WERI-Rb-1 (cell line): ENCODE results near the gene CCDC83.

Experiments
- DNase-seq: peaks from one replicate; pipeline ENCODE4 v3.0.0-alpha.2; 2020
- H3K27ac ChIP-seq: fragments of 250-450 bp; sonication (Bioruptor Pico); 2 replicates; pipeline ENCODE4 v1.5.1; 2020; ENCODE audit warnings: mild to moderate bottlenecking, moderate library complexity
- H3K27me3 ChIP-seq: fragments of 250-450 bp; sonication (Bioruptor Pico); 2 replicates; pipeline ENCODE4 v1.5.1; 2021; ENCODE audit warnings: mild to moderate bottlenecking, low read depth, moderate library complexity; ENCODE audit not compliant: insufficient read depth, severe bottlenecking
- H3K36me3 ChIP-seq: fragments of 250-450 bp; sonication (Bioruptor Pico); 2 replicates; pipeline ENCODE4 v1.5.1; 2020; ENCODE audit warnings: mild to moderate bottlenecking, moderate library complexity
- H3K4me3 ChIP-seq: 2 replicates; pipeline ENCODE4 v1.5.1; 2011; ENCODE audit warnings: low read depth, mild to moderate bottlenecking, control low read depth, low read length
- H3K9me3 ChIP-seq: fragments of 250-450 bp; sonication (Bioruptor Pico); 2 replicates; pipeline ENCODE4 v1.5.1; 2021; ENCODE audit warnings: mild to moderate bottlenecking, moderate library complexity; ENCODE audit not compliant: severe bottlenecking
- TF ChIP-seq, protein P1 (sequence below): IDR thresholded peaks from 2 replicates; pipeline ENCODE4 v1.5.1; 2011; ENCODE audit warnings: low read depth, mild to moderate bottlenecking, control low read depth, inconsistent platforms, low read length

The CCDC83 gene

DNA sequence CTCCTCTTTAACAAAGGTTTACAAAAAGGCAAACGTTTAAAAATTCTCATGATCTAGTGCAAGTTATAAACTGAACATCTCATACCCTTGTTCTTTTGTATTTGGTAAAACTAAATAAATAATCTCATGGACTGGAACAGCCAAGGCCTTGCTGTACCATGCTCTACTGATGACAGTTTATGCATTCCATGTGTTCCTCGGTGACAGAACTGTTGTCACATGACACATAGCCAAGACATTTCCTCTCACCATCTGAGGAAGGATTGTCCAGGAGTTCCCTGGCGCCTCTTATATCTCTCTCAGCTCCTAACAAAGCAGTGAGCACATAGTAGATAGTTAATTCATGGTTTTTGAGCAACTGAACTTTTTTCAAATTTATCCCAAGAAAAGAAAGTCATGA, 12.6 kb downstream of the CCDC83 start:
- DNase-seq: no peak
- TF ChIP-seq, protein P1, sequence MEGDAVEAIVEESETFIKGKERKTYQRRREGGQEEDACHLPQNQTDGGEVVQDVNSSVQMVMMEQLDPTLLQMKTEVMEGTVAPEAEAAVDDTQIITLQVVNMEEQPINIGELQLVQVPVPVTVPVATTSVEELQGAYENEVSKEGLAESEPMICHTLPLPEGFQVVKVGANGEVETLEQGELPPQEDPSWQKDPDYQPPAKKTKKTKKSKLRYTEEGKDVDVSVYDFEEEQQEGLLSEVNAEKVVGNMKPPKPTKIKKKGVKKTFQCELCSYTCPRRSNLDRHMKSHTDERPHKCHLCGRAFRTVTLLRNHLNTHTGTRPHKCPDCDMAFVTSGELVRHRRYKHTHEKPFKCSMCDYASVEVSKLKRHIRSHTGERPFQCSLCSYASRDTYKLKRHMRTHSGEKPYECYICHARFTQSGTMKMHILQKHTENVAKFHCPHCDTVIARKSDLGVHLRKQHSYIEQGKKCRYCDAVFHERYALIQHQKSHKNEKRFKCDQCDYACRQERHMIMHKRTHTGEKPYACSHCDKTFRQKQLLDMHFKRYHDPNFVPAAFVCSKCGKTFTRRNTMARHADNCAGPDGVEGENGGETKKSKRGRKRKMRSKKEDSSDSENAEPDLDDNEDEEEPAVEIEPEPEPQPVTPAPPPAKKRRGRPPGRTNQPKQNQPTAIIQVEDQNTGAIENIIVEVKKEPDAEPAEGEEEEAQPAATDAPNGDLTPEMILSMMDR: no peak
- Histone ChIP-seq H3K27me3 (no peaks in the 10 kb centered on the region), H3K36me3 (no peaks in the 10 kb centered on the region), H3K9me3 (no peaks in the 10 kb centered on the region), H3K4me3 (no peak overlapping the region), H3K27ac (no peak overlapping the region)

DNA sequence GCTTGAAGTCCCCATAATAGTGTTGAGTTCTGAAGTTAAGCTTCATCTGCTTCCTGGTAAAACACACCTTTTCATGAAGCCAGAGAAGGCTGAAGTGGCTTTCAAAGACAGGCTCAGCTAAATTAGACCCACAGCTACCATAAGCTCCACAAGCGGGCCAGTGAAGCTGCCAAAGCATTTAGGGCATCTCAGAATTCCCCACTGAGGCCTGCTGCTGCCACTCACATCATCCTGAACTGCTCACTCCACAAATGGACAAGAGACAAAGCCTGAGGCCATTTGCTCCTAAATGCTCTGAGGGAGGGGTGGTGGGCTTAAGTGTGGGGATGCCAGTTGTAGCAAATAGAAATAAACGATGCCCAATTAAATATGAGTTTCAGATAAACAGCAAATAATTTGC, 14.6 kb downstream of the CCDC83 start:
- H3K27ac ChIP-seq: no peak overlapping the region
- TF ChIP-seq, protein P1: no peak

DNA sequence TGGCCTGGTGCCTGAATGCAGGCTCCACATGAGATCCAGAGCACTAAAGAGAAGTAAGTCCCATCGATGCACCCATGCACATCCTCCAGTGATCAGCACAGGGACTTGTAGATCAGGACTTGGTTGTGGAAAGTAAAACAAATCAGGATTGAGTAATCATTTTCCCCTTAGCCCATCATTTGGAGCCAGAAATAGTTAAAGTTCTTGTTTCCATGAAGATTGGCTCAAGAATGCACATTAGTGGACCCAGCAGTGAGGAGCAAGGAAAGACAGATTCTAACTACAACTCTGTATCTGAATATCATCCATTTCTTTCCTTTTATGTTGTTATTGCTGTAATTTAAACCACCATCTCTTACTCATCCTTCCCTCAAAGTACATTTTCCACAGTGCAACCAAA, 19.1 kb downstream of the CCDC83 start:
- H3K27ac ChIP-seq: no peak overlapping the region
- no peaks in the 10 kb centered on the region for H3K36me3 ChIP-seq
- TF ChIP-seq, protein P1: no peak
- no peaks in the 10 kb centered on the region for H3K9me3 ChIP-seq
- H3K27me3 ChIP-seq: no peaks in the 10 kb centered on the region
- H3K4me3 ChIP-seq: no peak overlapping the region
- DNase-seq: no peak

More for the DNA sequence above, 14.6 kb downstream of the CCDC83 start:
- Histone ChIP-seq H3K27me3 (no peaks in the 10 kb centered on the region), H3K9me3 (no peaks in the 10 kb centered on the region), H3K4me3 (no peak overlapping the region), H3K36me3 (no peaks in the 10 kb centered on the region)
- DNase-seq: no peak

DNA sequence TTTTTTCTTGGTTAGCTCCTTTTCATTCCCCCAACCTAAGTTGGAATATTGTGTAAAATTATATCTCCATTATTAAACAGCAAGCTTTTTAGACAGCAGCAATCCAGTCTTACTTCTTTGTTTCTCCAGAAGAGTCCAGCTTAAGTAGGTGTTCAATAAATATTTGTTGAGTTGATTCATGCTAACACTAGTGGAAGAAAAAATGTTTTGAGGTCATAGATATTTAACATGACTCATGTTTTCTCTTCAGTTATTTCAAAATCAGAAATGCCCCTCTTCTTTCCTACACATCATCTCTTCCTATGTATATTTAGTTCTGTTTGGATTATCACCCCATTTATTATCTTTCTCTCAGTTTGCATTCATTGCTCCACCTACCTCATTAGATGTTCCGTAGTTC, 20.3 kb downstream of the CCDC83 start:
- TF ChIP-seq, protein P1: no peak
- no peaks in the 10 kb centered on the region for H3K27me3 ChIP-seq
- no peak overlapping the region for H3K27ac ChIP-seq
- no peak overlapping the region for H3K4me3 ChIP-seq
- no peaks in the 10 kb centered on the region for H3K36me3 ChIP-seq
- H3K9me3 ChIP-seq: no peaks in the 10 kb centered on the region
- DNase-seq: no peak

DNA sequence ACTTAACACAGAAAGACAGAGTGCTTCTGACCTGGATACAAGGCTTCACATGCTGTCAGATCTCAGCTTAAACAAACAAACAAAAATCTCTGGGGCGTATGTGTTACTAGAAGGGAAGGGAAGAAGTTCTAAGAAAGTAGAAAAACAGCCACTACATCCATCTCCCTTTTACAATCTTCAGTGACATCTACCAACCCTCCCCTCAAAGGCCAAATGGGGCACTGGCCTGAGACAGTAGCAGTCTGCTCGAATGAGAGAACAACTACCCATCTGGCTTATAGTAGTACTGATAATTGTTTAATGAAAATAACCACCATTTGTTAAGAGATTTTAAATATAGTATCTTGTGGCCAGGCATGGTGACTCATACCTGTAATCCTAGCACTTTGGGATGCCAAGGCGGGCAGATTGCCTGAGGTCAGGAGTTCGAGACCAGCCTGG, 29.4 kb downstream of the CCDC83 start:
- TF ChIP-seq, protein P1: no peak
- DNase-seq: no peak

More for the DNA sequence above, 29.4 kb downstream of the CCDC83 start:
- Histone ChIP-seq H3K36me3 (no peaks in the 10 kb centered on the region), H3K4me3 (no peak overlapping the region), H3K27me3 (no peaks in the 10 kb centered on the region), H3K27ac (no peak overlapping the region), H3K9me3 (no peaks in the 10 kb centered on the region)
